ENCODE data around the gene CELA3A. TPM values are rescaled to one million over a fixed set of nuclear protein-coding genes. Genes with fewer than 3 reads are reported as not detected.
"Not testable (repeated sequence)": the region's sequence is repeated elsewhere in the genome, so short reads cannot be mapped to it uniquely, and the experiment has no call there.

The CELA3A gene
- total RNA-seq, 1 donor from 2014 or later = not detected

DNA sequence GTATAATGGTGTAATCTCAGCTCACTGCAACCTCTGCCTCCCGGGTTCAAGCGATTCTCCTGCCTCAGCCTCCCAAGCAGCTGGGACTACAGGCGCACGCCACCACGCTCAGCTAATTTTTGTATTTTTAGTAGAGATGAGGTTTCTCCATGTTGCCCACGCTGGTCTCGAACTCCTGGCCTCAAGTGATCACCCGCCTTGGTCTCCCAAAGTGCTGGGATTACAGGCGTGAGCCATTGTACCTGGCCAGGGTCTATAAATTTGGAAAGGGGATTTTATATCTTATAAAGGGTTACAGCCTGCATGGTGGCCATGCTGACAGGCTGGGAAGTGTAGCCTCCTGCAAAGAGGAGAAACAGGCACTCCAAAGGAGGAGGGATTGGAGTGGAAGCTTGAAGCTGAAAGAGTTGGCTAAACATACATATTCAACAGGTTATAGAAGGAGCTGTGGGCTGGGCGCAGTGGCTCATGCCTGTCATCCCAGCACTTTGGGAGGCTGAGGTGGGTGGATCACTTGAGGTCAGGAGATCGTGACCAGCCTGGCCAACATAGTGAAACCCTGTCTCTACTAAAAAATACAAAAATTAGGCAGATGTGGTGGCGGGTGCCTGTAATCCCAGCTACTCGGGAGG, 13.2 kb downstream of the CELA3A start:
- intact Hi-C loops (cut with micrococcal nuclease) = not testable (repeated sequence)

DNA sequence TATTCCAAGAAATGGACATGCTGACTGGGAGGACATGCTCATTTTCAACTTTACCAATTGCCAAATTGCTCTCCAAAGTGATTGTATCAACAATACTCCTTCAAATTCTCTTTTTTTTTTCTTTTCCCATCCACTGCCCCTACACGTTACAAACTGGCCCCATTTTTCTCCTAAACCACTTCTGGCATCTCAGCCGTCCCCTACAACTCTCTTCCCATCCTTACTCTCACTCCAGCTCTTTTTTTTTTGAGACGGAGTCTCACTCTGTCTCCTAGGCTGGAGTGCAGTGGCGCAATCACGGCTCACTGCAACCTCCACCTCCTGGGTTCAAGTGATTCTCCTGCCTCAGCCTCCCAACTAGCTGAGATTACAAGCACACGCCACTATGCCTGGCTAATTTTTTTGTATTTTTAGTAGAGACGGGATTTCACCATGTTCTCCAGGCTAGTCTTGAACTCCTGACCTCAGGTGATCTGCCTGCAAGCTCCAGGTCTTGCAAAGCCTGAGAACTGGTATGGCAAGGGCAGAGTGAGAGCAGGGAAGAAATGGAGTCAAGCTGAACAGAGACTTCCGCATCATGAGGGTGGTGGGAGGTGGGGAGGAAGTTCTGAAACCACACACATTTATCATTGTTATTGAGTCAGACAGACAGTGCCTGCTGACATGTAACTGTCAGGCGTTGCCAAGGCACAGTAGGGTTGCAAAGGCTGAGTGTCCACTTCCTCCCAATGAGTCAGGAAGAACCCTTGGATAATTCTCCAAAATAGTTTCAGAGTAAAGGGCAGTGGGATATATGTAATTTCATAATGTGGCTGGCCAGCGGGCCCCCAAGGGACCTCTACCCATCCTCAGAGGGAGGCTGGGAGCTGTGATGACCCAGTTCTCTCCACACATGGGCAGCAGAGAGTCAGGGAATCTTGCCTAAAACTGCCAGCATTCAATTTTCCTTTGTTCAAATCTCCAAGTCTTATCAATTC, 17.4 kb downstream of the CELA3A start:
- intact Hi-C loops (cut with micrococcal nuclease) = loop anchor here (1.0 kb wide), 3 partner anchors 34 to 86 kb away; no protein-coding TSS in a partner anchor

DNA sequence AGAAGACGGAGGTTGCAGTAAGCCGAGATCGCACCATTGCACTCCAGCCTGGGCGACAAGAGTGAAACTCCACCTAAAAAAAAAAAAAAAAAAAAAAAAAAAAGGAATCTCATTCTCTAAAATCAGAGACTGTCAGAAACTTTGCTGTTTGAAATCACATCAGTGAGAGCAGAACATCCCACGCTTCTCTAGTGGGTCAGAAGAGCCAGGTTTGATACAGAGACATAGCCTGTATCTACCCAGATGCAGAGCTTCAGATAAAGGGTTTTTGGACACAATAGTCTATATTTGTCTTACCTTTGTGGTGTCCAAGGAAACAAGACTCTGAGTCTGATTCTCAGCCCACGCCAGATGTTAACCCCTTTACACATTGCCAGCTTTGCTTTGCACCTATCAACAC, 19.6 kb downstream of the CELA3A start:
- intact Hi-C loops (cut with micrococcal nuclease) = loop anchor here (5.0 to 10.0 kb wide), 2 partner anchors 319 to 676 kb away; no protein-coding TSS in a partner anchor

DNA sequence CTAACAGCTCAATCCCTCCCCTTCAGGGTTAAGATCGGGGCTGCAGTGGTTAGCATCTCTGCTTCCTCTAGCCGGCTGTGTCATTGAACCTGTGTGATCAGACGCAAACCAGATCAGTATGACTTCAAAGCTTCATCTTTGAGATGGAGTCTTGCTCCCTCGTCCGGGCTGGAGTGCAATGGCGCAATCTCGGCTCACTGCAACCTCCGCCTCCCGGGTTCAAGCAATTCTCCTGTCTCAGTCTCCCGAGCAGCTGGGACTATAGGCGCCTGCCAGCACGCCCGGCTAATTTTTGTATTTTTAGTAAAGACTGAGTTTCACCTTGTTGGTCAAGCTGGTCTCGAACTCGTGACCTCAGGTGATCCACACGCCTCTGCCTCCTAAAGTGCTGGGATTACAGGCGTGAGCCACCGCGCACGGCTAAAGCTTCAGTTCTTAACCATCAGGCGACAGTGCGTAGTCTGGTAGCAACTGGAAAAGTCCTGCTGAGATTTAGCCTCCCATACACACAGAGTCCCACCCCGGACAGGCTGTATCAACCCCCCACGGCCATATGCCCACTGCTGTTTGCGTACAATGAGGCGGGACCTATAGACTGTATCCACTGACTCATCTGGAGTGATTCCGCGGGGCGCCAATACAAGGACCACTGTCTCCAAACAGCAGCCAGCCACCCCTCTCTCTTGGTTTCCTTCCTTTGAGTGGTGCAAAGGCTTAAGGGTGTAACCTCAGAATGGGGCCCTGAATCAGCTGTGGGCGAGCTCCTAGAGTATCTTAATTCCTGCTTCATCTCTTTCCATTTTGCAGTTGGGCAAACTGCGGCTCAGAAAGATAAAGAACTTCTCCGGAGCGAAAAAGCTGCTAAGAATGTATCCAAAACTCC, 23.3 kb downstream of the CELA3A start:
- intact Hi-C loops (cut with micrococcal nuclease) = loop anchor here (1.0 to 10.0 kb wide), 8 partner anchors 15 to 1238 kb away; partner anchors contain the start of genes HP1BP3, USP48 and ZBTB40

DNA sequence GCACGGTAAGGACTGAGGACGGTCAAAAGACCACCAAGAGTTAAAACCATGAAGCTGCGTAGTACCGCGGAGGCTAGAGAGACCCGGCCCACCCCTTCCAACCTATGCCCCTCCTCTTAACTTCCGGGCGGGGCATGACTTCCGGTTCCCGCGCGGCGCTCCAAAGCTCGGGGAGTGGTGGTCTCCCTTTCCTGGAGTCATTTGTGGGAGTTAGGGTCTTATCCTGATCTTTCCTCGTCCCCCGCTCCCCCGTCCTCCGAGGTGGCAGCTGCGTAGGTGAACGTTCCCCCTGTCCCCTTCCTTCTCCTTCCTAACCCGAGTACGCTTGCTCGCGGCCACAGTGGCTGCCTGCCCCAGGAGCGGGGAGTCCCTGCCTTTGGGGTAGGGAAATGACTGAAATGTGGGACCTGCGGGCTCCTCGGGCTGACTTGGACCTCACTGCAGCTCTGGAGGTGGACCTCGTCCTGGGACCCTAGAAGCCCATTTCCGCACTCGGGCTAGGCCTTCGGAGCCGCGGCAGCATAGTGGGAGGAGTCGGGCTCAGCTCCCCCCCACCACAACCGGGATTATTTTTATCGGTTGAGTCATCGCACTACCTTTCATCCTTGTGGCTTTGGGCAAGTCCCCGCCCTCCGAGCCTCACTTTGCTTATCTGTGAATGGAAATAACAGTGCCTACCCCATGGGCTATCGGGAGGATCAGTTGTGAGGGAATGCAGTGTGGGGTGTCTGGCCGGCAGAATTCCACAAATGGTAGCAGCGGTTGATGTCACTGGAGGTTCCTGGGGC, 24.1 kb downstream of the CELA3A start:
- intact Hi-C loops (cut with micrococcal nuclease) = loop anchor here (1.0 to 10.0 kb wide), 7 partner anchors 14 to 1239 kb away; partner anchors contain the start of genes HP1BP3, USP48 and ZBTB40

DNA sequence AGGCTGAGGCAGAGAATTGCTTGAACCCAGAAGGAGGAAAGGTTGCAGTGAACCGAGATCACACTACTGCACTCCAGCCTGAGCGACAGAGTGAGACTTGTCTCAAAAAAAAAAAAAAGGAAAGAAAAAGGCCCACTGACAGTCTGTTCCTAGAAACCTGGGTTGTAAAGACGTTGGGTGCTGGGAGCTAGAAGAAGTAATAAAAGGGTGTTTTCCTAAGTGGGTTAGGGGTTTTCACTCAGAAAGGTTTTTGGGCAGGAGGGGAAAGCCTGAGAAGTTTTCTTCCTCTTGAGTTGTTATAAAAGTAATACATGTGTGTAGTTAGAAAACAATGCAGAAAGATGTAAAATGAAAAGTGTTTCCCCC, 25.4 kb downstream of the CELA3A start:
- intact Hi-C loops (cut with micrococcal nuclease) = loop anchor here (5.0 to 10.0 kb wide), 2 partner anchors 425 to 682 kb away; partner anchors contain the start of gene ZBTB40

DNA sequence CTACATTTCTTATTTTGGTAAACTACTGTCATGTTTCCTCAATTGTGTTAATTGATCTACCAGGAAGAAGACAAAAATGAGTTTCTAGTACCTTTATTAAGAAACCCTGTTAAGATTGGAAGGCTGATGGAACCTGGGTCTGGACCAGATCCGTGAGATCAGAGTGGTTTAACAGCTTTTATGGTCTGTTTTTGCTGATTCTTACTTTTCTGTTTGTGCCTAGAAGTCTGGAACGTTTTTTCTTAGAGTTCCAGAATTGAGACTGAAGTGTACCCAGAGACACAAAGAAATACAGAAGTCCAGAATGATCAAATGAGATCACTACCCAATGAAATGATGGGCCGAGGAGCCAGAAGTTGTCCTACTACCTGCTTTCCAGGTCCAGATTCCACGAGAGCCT, 28.6 kb downstream of the CELA3A start:
- intact Hi-C loops (cut with micrococcal nuclease) = no loop called here

DNA sequence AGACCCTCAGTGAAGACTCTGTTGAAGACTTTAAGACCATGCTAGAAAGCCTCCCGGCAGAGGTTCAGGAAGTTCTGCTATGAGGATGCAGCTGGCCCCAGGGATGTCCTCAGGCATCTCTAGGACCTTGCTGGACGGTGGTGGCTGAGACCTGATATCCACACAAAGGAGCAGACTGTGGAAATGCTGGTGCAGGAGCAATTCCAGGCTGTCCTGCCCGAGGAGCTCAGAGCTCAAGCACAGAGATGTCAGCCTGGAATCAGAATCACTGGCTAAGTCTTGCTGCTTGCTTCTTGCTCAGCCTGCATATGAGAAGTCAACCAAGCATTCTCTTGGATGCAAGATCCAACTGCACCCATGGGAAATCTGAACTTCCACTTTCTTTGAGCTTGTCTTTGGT, 29.0 kb downstream of the CELA3A start:
- intact Hi-C loops (cut with micrococcal nuclease) = no loop called here

DNA sequence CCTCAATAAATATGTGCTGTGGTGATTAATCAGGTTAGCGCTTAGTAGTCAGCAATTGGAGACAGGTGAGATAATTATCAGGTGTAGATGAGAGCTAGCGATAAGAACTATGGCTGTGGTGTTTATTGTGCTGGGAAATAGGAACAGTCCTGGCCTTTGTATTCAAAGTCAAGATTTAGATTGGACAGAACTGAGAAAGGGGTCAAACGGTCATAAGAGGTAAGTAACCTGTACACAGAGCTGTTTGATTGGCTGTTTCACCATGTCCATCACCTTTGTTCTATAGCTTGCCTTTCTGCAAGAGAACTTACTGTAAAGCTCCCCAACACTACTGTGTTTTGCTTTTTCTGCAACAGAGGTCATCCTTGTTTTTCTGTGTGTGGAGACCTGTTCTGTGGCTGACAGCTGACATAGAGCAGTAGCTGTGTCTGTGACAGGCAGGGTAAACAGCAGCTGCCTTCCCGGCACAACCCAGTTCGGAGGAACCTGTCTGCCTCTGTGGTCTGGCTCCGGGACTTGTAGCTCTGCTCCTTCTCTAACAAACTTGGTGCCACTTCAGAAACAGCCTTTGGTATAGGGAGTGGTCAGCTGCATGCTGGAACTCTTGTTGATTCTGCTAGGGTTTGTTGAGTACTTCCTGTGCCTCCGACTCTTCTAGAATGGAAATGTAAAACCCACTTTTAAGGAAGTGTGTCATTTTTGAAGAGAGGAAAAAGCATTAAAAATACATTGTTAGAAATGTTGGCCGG, 29.9 kb downstream of the CELA3A start:
- intact Hi-C loops (cut with micrococcal nuclease) = loop anchor here (1.0 kb wide), 1 partner anchor 8 kb away; no protein-coding TSS in a partner anchor

DNA sequence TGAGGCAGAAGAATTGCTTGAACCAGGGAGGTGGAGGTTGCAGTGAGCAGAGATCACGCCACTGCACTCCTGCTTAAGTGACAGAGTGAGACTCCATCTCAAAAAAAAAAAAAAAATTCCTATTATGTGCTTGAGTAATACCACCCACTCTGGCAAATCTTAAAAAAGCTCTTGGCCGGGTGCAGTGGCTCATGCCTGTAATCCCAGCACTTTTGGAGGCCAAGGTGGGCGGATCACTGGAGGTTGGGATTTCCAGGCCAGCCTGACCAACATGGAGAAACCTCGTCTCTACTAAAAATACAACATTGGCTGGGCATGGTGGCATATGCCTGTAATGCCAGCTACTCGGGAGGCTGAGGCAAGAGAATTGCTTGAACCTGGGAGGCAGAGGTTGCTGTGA, 33.4 kb downstream of the CELA3A start:
- intact Hi-C loops (cut with micrococcal nuclease) = not testable (repeated sequence)

DNA sequence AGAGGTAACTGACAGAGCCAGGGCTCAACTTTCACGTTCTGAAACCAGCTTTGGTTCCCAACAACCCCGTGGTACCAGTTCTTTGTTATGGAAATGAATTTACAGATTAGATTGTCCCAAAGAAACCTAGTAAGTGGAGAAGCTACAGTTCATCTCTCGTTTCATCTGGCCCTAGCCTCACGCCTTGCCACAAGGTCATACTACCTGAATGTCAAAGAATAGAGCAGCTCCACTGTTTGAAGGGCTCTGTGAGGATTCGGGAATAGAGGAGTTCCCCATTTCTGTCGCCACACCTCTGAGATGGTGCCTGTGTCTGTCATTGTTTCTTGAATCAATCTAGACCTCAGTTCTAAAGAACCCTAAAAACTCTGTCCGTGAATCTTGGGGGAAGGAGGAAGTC, 36.1 kb downstream of the CELA3A start:
- intact Hi-C loops (cut with micrococcal nuclease) = no loop called here

DNA sequence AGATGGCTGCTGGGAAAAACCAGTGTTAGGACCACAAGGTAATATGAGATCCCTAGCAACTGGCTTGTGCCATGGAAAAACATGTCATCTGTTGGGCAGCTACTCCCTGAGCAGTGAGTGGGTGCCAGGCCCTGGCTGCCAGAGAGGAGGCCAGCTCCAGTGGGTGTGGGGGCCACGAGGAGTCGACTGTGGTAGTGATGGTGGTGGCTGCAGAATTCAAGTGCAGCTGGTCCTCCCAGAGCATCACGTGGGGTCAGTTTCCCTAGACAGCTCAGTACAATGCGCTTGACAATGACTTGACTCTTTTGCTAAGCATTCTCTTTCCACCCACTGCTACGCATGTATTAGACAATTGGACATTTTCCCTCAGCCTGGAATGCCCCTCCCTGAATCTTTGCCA, 36.6 kb downstream of the CELA3A start:
- intact Hi-C loops (cut with micrococcal nuclease) = loop anchor here (2.0 kb wide), 1 partner anchor 67 kb away; no protein-coding TSS in a partner anchor

DNA sequence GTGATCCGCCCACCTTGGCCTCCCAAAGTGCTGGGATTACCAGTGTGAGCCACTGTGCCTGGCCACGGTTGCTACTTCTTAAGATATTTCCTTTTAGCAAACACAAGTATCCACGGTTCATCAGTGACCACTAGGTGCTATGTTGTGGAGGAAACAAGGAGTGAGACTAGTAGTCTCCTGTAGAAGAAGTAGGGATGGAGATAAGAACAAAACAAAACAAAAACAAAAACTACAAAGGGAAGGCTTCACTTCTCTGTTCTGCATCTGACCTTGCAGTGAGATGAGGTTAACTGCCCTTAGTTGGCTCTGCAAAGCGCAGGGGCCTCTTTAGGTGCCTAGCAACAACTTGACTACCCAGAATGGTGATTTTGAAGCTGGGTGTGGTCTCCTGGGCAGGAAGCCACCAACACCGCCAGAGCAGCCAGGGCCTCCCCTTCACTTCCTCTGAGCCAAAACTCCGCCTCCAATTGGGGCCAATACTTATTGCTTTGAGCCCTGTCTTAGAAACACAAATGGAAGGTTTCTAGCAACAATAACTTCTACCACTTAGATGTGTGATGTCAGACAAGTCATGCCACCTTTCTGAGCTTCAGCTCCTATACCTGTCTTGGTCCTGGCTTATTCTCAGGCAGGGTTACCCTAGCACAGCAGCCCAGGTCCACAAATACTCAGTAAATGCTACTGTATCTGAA, 38.3 kb downstream of the CELA3A start:
- intact Hi-C loops (cut with micrococcal nuclease) = loop anchor here (1.0 to 2.0 kb wide), 4 partner anchors 8 to 65 kb away; partner anchors contain the start of gene CDC42

DNA sequence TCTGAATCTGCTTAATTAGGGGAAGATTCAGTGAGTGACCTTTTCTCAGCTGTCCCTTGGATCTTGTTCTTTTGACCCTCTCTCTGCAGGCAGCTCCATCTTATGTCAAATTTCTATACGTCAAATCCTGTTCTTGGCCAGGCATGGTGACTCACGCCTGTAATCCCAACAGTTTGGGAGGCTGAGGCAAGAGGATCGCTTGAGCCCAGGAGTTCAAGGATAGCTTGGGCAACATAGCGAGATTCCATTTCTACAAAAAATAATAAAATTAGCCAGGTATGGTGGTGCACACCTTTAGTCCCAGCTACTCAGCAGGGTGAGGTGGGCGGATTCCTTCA, 38.8 kb downstream of the CELA3A start:
- intact Hi-C loops (cut with micrococcal nuclease) = loop anchor here (1.0 kb wide), 1 partner anchor 12 kb away; the partner anchor contains the start of gene CDC42

DNA sequence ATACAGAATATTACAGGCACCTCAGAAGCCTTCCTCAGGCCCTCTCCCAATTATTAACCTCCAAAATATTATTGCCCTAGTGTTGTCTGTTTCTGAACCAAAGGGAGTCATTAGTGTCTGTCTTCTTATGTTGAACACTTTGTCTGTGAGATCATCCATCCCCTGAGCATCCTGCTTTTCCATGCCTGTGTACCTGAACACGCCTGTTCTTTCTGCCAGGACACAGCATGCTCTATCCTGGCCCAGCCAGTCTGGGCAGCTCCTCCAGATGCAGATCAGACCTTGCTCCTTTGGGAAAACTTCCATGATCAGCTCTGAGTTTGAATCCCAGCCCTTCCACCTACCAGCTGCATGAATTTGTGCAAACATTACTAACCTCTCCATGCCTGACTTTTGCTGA, 40.0 kb downstream of the CELA3A start:
- intact Hi-C loops (cut with micrococcal nuclease) = no loop called here

DNA sequence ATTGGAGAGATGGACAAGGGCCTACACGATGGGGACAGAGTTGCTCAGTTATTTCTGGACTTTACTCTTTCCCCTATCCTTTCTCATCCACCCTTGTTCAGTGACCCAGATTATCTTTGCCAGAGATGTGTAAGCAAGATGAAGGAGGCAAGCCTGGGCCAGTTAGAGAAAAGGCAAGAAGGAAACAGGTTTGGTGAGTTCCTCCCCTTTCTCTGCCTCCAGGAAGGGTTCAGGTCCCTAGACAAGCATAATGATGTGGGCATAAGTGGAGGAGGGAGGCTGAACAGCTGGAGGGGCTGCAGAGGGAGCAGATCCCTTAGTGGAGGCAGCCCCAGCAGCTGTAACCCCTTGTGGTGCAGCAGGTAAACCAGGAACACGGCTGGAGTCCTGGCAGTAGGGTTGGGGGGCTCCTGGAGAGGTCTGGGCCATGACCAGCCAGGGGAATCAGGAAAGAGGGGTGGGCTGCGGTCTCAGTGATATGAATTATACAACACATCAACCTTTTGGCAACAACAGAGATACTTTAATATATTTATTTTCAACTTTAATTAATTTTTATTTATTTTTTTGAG, 41.8 kb downstream of the CELA3A start:
- intact Hi-C loops (cut with micrococcal nuclease) = no loop called here

DNA sequence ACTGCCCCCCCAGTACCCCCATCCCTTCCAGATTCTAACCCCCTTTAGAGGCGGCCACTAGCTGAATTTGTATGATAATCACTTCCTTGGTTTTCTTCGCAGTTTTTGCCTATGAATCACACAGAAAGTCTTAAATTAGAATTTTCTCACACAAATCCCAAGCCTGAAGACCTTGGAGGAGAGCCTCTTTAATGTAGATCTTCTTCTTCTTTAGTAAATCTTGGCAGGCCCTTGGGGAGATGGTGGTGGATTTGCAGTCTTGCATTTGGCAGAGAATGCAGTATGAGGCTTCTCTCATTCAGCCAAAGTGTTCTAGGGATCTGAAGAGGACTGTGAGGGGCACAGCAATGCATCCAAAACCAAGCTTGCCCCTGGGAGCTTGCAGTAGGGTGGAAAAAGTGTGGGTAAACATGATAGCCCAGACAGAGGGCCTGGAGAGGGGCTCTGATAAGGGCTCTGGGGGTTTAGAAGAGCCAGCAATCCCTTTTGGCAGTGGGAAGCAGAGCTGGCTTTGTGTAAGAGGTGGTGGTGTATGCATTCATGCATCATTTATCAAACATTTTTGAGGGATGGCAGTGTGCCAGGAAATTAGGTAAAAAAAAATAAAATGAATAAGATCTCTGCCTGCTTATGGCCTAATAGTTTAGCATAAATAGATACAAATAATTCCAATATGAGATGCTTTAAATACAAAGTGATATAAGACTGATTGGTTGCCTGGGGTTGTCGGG, 43.4 kb downstream of the CELA3A start:
- intact Hi-C loops (cut with micrococcal nuclease) = no loop called here
